CD4-positive, alpha-beta T cell treated with Interleukin-4 for 4 hours (primary cell): Measurements from ENCODE around the gene COMTD1.
A peak's percentile ranks its signal among the peaks of the same experiment; 100 is the strongest.
"Not testable (repeated sequence)": the region's sequence is repeated elsewhere in the genome, so short reads cannot be mapped to it uniquely, and the experiment has no call there.

Source experiments
- DNase-seq: peaks from one replicate; pipeline ENCODE4 v3.0.0-alpha.2; 2020

The COMTD1 gene

DNA sequence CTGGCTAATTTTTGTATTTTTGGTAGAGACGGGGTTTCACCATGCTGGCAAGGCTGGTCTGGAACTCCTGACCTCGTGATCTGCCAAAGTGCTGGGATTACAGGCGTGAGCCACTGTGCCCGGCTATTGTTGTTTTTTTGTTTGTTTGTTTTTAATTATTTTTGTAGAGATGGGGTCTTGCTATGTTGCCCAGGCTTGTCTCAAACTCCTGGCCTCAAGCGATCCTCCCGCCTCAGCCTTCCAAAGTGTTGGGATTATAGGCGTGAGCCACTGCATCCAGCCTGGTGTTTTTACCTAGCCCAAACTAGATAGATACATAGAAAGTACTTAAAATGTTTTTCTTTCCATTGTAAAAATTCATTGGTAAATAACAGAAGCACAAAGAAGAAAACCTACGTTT lies 14.3 kb downstream of the COMTD1 start:
- DNase-seq: not testable (repeated sequence)

DNA sequence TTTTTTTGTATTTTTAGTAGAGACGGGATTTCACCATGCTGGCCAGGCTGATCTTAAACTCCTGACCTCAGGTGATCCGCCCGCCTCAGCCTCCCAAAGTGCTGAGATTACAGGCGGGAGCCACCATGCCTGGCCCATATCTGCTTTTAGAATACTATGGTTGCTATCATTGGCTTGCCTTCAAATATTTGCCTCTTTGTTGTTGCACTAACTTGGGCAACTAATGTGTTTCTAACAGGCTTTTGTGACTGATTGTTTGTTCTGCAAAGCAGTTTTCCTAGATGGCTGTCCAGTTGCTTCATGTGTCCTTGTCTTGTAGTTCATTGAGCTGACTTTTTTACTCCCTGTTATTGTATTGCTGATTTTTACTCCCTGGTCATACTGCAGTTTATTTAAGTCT lies 15.5 kb downstream of the COMTD1 start:
- DNase-seq: no peak

DNA sequence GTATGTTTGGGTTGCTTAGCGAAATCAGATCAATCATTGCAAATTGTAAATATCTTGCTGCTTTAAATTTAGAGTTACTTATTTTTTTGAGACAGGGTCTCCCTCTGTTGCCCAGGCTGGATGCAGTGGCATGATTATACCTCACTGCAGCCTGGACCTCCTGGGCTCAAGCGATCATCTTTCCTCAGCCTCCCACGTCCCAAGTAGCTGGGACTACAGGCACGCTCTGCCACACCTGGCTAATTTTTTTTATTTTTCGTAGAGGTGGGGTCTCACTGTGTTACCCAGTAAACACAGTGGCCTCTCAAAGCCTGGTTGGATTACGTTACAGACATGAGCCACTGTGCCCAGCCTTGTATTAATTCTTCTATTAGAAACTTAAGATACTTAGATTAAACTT lies 23.4 kb downstream of the COMTD1 start:
- no peak for DNase-seq

DNA sequence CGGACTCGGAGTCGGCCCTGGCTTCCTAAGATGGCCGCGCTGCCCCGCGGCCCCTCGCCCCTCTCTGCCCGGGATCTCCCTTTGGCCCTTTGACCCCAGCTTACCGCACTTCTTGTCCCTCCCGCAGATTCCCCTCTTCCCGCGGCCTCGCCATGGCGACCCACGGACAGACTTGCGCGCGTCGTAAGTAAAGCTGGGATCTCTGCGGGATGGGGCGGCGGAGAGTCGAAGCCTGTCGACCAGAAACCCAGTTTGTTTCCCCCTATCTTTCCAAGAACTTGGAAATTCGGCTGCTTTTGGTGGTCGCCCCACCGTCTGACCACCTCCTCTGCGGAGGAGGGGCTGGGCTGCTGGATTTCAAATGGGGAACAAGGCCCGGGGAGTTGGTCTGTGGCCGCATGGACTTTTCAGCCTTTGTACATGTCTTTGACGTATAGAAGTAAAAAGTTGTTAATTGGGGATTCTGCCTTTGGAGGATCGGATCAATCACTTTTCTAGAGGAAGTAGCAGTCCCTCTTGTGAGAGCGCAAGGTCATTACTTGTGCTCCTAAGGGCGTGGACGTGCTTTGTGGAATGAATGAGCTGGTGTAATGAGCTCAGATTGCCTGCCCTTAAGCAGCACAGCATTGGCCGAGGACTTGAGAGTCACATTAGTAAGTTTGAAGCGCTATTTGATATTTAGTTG lies 24.6 kb downstream of the COMTD1 start:
- DNase-seq: peak; percentile 38

DNA sequence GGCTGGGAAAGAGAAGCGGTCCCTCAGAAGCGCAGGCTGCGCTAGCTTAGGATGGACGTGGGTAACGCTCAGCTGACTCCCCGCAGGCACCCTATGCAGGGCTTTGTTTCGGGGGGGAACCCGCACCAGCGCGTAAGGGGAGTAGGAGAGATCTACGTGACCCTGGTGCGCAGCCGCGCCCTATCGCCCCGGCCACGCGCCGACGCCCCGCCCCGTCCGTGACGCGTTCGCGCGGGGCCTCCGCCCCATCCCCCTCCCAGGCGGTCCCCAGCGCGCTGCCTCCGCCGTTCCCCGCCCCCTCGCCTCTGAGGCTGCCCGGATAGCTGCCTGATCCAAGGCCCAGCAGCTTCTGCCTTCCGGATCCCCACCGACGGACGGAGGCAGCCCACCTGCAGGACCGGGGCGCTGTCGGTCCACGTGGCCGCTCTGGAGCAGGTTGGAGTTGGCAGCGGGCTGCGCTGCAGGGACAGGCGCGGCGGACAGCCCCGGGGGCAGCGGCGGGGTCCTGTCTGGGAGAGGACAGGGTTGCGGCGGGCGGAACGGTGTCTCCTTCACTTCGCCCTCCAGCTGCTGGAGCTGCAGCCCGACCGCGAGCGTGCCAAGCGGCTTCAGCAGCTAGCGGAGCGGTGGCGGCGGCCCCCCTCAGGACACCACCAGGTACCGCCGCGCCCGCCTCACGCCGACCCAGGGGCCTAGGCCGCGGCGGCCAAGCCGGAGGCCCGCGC lies 25.3 kb downstream of the COMTD1 start, which contains the start of gene VDAC2:
TSS of gene VDAC2 (plus strand) at position 515 of the 725 bp plus-strand sequence. CDS start 363 bp downstream, outside the sequence.
- peak; percentile 94 for DNase-seq

DNA sequence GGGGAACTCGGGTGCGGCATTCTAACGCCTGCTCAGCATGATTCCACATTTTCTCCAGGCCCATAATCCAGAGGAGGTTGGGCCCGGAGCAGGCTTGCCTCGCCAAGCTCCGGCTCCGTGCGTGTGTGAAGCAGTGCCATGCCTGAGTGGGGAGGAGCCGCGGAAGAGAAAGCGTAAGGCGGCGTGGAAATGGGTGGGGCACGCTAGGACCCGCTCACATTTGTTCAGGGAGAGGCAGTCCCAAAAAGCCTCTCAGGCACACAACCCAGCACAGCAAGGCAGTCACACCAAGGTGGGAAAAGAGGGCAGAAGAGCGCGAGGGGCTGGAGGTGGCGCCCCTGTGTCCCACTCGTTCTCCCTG lies 25.9 kb downstream of the COMTD1 start:
- DNase-seq: peak; percentile 82

DNA sequence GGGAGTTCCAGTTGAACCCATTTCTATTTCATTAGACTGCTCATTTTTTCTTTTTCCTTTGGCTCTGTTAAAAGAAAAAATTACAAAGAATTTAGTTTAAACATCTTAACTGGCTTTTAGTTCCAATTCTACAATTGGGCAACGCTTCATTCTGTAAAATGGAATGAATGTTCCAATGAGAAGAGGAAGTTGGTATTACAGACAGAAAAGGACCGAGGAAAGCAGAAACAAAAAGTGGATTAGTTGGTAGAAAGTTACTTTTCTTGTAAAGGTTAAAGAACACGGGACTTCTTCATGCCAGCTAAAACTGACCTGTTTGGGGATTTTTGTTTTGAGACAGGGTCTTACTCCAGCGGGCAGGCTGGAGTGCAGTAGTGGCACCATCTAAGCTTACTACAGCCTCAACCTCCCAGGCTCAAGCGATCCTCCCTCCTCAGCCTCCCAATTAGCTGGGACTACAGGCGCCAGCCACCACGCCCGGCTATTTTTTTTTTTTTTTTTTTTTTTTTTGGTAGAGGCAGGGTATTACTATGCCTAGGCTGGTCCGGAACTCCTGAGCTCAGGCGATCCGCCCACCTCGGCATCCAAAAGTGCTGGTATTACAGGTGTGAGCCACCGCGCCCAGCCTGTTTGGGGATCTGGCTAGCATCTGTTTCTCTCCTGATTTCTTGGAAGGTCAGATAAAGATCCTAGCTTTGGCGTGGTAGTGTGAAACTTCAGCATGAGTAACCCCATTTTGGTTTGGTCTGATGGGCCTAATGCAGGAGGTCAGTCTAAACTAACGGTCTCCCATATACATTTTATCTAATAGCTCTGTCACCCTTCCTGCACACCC lies 26.5 kb downstream of the COMTD1 start:
- DNase-seq: no peak

DNA sequence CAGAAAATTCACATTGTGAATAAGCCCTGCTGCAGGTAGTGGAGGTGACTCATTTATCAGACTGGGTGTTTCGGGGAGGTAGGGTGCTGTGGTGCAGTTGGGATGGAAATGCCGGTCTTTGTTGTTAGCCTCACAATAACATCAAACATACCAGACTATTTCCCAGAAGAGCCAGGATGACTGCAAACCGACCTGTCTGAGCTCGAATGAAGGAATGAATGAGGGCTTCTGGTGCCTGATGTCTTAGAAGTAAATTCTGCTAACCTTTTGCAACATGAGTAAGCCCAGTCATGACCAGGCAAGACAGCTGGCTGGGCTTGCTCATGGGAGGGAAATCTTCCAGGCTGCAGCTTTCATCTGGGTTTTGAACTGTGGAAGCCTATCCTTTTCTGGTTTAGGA lies 27.6 kb downstream of the COMTD1 start:
- DNase-seq: no peak

DNA sequence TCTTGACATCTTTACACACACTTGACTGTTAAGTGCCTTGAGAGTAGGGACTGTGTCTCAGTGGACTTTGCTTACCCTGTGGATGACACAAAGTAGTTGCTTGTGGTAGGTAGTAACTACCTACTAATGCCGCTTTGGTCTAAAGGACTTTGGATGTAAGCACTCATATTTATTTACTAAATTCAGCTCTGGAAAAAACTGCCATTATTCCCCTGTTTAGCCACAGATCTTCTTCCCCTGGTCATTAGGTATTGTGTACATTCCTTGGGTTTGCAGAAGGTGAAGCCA lies 28.0 kb downstream of the COMTD1 start:
- no peak for DNase-seq

DNA sequence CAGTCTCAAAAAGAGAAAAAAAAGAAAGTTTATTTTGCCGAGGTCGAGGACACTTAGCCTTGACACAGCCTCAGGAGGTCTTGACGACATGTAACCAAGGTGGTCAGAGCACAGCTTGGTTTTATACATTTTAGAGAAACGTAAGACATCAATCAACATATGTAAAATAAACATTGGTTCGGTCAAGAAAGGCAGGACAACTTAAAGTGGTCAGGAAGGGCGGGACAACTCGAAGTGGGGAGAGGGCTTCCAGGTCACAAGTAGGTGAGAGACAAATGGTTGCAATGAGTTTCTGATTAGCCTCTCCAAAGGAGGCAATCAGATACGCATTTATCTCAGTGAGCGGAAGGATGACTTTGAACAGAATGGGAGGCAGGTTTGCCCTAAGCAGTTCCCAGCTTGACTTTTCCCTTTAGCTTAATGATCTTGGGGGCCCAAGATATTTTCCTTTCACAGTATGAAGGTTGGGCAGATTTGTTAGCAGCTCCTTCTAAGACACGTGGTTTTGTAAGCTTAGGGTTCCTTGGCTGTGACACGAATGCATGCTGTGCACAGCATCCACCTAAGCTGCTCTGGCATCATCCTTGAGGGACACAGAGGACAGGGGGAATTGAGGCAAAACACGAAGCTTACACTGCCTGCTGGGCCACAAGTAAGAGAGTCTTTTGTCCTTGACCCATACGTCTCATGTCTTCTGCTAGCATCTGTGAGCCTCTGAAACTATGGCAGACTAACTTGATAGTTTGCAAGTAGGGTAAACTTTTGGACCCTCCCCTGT lies 28.5 kb downstream of the COMTD1 start:
- no peak for DNase-seq

DNA sequence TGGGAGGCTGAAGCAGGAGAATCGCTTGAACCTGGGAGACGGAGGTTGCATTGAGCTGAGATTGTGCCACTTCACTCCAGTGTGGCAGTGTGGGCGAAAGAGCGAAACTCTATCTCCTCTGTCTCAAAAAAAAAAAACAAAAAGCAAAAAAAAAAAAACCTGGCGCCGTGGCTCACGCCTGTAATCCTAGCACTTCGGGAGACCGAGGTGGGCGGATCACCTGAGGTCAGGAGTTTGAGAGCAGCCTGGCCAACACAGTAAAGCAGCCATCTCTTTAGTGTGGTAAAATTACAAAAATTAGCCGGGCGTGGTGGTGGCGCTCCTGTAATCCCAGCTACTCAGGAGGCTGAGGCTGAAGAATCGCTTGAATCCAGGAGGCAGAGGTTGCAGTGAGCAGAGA lies 29.1 kb downstream of the COMTD1 start:
- not testable (repeated sequence) for DNase-seq

DNA sequence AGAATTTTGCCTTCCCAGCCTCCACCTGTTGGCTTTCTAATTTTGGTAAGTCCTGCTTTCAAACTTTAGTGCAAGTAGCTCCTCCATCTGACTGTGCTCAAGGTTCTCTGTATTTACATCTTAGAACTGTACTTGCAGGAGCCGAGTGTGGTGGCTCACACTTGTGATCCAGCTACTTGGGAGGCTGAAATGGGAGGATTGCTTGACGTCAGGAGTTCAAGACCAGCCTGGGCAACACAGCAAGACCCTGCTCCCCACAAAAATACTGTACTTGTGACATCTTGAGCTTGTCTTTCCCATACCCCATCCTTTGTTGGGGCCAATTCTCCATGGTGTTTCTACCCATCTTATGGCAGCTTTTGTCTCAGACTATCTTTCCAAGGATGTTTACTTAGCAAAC lies 29.8 kb downstream of the COMTD1 start:
- no peak for DNase-seq

DNA sequence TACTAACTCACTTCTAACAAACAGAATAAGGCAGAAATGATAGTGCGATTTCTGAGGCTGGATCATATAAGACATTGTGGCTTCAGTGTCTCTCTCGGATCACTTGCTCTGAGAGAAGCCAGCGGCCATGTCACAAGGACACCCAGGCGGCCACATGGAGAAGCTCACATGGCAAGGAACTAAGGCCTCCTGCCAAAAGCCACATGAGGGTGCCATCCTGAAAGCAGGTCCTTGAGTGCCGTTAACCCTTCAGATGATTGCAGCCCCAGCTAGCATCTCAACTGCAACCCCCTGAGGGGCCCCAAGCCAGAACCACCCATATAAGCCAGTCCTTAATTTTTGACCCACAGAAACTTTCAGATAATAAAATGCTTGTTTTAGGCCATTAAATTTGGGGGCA lies 32.0 kb downstream of the COMTD1 start:
- DNase-seq: no peak

DNA sequence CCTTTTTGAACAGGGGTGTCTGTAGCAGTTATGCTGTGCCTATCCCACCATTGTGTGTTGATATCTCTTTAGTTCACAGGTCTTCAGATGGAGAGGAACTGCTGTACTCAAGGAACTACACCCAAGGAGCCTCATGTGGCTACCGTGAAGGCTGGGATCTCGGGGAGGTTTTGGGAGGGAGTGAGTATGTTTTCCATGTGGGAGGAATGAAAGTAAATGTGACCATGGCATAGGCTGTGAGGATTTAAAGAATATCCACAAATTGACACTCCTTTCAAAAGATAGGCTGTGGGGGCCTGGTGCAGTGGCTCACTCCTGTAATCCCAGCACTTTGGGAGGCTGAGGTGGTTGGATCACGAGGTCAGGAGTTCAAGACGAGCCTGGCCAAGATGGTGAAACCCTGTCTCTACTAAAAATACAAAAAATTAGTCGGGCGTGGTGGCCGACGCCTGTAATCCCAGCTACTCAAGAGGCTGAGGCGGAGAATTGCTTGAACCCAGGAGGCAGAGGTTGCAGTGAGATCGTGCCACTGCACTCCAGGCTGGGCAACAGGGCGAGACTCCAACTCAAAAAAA lies 32.6 kb downstream of the COMTD1 start:
- DNase-seq: not testable (repeated sequence)

DNA sequence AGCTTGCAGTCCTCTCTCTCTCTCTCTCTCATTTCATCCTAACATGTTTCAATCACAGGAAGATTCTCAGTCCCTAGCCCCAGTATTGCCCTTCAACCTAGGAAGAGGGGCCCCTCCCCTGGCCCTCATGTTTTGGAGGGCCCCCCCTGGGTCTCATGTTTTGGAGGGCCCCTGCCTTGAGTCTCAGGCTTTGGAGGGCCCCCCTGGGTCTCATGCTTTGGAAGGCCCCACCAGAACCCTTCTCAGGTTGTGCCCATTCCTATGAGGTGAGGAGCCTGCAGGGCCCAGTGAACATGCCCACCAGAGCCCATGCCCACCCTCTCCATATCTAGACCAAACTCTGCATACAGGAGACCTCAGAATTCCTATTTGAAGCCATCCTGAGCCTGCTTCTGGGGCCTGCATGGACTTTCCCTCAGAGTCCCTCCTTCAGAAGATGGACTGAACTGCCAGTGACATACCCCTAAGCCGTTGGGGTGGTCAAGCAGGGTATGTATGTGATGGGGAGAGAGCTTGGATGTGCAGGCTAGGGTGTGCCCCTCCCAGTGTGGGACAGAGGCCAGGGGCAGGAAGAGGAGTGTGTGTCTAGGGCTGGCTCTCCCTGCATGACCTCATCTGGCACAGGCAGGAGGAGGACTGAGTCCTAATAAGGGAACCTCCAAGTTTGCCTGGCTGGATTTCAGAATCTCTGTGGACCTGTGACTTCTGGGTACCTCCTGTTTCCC lies 33.3 kb downstream of the COMTD1 start:
- DNase-seq: no peak

DNA sequence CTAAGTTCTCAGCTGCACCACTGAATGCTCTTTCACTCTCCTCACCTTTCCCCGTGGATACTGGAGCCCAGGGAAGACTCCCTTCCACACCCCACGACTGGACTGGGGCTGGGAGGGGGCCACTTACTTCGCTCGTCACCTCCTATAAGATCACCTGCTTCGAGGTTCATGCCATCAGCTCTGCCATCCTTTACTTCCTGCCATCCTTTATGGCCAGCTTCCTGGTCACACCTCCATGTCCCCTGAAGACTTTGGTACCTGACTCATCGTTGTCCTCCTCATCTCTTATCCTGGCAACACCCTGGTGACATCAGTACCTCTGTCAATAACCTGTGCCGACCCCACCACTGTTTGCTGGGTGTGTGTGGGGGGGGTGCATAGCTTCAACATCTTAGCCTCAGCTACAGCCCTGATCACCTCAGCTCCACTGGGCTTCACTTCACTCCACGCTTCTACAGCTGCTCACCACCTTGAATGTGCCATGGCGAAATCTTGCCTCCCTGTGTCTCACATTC lies 33.9 kb downstream of the COMTD1 start:
- no peak for DNase-seq

DNA sequence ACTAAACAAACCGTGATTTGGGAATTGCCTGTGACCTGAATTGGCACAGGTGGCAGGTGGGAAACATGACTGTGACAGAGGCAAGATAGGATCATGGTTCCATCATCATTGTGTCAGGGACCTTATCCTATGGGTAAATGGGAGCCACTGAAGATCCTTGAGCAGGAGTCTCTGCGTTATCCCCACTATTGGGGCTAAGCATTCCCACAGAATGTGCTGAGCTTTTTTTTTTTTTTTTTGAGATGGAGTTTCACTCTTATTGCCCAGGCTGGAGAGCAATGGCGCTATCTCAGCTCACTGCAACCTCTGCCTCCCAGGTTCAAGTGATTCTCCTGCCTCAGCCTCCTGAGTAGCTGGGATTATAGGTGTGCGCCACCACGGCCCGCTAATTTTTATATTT lies 35.8 kb downstream of the COMTD1 start:
- not testable (repeated sequence) for DNase-seq

DNA sequence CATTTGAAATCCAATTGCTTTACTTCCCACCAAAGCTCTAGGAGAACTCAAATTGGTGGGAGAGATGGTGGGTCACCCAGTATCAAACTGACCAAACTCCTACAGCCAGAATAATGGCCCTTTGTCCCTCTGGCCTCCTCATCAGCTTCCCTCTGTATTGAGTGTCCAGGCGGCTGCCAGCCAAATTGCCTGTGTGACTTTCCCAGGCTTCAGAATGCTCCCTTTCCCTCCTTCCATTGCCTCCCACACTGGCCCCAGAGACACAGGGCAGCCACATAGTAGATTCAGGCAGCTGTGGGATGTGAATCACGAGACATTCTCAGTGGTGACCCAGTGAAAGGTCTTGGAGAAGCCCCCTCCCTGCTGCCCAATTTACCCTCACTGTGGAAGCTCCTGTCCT lies 37.9 kb downstream of the COMTD1 start:
- no peak for DNase-seq

DNA sequence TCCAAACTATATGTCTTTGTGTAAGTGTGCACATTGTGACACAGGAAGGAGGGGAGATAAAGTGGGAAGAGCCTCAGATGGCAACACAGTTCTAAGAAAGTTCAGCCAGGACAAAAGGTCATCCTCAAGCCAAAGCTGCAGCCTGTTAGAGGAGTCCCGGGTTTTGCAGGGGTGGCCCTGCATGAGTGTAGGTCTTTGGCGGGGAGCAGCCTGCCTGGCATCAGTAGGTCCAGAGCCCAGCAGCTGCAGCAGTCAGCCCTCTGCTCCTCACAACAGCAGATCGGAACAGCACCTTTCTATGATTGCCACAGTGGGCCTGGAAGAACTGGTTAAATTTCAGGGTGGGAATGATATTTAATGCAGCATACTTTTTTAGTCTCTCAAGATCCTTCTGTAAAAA lies 38.7 kb downstream of the COMTD1 start:
- DNase-seq: no peak

DNA sequence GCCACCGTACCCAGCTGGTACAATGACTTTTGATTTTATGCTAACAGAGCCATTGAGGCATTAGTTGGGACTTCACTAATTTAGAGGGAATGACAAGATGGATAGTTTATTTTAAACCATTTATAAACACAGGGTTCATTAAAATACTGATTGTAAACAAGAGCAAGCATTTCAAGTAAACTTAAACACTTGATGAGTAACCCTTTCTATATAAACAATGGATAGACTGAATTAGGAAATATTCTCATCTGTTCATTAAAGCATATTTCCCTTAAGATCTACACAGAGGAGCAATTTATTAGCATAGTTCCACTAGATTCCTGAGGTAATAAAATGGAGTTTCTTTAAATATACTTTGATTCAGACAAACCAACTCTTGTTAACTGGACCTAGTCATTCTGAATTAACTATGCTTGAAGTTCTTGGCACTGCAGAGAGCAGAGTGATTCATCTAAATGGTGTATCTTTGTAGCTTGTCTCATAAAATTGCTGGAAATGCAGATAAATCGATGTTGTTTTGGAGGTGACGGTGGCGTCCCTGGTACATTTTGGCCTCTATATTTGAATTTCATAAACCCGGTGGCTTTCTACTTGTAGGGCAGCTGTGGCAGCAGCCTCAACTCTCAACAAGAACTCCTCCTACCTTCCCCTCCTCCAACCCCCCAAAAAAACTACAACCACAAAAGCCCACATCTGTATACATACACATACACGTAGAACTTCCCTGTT lies 40.6 kb downstream of the COMTD1 start:
- DNase-seq: no peak

DNA sequence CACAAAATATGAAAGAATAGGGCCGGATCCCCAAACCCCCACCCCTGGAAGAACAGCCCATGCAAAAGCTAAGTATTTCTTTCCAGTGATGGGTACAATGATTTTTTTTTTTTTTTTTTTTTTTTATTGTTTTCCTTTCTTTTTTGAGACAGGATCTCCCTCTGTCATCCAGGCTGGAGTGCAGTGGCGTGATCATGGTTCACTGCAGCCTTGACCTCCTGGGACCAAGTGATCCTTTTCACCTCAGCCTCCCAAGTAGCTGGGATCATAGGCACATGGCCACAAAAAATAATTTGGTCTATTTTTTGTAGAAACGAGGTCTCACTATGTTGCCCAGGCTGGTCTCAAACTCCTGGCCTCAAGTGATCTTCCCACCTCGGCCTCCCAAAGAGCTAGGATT lies 41.1 kb downstream of the COMTD1 start:
- DNase-seq: not testable (repeated sequence)
